UCSD-AML1 (cell line): ENCODE measurements around the gene CRPPA.

Experiments used
- DNase-seq: peaks from one replicate; lab custom pipeline; 2025; ENCODE audit not compliant: unreplicated experiment; lab: John Stamatoyannopoulos, UW

Gene CRPPA

DNA sequence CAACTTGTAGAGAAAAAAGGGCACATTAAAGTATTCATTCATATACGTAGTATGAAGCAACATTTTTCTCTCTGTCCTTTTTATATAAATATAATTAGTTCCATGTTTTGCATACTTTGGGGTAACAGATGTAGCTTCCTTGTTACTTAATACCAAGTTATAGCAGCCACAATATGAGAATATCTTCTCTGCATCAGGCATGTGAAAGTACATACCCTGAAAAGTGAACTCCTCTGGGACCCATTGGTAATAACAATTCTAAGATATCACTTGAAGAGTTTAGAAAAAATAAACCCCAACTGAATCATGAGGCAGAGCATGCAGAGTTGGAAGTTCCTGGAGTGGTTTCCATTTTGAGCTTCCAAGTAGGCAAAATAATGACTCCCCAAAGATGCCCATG, 2.4 kb upstream of the CRPPA start:
- DNase-seq, result no peak

DNA sequence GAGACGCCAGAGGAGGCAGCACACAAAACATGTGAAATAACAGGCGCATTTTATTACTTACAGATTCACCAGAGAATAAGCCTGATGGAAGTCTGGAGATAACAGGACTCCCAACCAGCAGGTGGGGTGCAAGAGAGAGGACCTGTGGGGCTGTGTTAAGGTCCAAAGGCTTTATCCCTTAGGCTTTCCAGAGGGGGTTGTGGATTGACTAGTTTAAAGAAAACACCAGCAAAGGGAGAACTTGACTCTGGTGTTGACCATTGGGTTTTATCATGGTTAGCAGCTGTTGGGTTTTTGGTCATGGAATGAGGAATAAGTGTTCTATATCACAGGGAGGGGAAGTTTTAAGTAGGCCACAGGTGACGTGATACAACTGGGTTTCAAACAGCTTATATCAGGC, 1.6 kb upstream of the CRPPA start:
- DNase-seq, result no peak

DNA sequence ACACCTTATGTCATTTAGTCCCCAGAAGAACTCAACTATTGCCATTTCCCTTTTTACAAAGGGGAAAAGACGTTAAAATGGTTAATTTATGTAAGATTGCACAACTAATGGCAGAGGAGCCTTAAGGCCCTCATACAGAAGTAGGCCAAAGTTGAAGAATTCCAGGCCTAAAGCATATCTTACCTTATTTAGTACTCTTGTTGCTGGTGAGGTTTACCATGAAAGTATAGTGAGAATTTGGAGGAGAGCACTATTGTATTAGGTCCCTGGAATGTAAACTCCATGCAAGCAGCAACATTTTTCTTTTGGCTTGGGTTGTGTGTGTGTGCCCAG, 731 bp upstream of the CRPPA start:
- no peak for DNase-seq

DNA sequence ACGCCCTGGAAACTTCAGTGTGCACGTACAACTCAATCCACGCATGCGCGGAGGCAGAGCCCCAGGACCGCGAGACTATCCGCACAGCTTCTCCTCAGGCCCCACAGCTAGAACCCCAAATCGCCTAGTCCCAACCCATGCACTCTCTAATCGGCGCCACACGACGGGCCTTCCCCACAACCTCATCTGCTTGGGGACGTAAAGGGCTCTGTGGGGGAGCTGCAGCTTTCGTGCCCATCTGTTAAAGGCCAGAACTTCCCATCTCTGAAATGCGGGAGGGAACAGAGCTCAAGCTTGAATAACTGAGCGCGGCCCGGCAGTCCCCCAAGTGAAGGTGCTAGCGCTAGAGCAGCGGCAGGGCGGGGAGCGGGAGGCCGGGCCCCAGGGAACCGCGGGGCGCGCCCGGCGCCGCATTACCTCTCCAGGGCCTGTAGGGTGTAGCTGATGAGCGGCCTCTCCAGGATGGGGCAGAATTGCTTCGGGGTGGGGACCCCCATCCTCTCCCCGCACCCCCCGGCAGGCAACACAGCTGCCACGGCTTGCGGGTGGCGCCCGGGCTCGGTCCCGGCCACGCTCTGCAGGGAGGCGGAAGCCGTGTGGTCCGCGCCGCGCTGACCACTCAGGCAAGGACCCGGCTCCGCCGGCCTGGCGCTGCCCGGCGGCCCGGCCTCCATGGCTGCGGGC, 547 bp downstream of the CRPPA start:
- peak; percentile 63 for DNase-seq

DNA sequence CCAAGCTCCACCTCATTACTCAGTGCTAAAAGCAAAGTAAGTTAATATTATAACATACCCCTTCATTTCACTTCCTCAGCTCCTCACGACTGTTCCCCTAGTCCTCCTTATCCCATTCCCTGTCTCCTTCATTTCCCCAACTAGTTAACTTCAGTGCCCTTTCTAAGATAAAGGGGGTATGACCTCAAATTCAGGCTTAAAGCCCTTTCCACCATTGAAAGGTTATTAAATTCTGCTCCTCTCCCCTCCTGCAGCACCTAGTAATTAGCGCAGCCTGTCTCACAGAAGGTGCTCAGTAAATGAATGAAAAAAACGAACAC, 1.0 kb downstream of the CRPPA start:
- DNase-seq, result no peak

DNA sequence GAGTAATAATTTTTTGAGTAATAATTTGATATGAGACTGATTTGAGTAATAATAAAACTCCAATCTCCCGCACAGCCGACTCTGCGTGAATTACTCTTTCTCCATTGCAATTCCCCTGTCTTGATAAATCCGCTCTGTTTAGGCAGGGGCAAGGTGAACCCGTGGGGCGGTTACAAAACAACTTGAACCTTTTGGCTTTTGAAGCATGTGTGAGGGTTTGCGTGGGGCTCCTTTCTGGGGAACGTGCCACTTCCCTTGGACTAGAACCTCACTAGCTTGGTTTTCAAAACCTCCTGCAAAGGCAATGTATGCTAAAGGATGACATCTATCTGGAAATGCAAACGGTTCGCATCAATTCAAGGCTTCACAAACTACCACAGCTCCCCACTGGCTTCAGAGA, 1.5 kb downstream of the CRPPA start:
- no peak for DNase-seq

DNA sequence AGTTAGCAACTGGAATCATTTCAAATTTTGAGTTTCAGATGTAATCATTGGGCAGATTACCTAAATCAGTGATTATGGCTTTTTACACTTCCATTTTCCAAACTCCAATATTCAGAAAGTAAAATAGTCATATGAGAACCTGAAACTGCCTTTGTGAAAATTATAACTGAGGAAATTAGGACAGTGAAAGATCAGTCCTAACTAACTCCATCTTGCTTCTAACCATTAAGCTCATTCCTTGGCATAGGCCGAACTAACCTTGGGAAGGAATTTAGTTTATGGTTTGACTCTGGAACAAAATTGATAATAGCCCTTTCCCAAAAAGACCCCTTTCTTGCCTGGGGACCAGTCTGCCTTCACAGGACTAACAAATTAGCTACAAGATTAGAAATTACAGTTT, 2.2 kb downstream of the CRPPA start:
- DNase-seq, result no peak

DNA sequence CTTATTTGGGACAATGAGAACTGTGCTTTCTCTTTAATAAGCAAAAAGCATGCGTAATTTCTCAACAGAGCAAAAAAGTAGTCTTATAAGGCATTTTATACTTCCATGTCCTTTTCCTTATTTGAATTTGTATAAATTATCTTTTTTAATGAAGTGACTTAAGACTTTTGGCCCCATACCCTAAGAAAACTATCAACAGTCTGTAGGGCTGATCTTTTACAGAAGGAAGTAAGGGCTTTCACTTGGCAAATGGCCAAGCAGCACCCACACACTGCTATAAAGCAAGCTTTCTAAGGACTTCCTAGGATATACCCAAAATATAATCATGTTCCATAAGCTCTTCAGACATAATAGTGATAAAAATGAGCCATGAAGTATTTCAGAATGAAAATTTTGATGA, 3.4 kb downstream of the CRPPA start:
- no peak for DNase-seq

DNA sequence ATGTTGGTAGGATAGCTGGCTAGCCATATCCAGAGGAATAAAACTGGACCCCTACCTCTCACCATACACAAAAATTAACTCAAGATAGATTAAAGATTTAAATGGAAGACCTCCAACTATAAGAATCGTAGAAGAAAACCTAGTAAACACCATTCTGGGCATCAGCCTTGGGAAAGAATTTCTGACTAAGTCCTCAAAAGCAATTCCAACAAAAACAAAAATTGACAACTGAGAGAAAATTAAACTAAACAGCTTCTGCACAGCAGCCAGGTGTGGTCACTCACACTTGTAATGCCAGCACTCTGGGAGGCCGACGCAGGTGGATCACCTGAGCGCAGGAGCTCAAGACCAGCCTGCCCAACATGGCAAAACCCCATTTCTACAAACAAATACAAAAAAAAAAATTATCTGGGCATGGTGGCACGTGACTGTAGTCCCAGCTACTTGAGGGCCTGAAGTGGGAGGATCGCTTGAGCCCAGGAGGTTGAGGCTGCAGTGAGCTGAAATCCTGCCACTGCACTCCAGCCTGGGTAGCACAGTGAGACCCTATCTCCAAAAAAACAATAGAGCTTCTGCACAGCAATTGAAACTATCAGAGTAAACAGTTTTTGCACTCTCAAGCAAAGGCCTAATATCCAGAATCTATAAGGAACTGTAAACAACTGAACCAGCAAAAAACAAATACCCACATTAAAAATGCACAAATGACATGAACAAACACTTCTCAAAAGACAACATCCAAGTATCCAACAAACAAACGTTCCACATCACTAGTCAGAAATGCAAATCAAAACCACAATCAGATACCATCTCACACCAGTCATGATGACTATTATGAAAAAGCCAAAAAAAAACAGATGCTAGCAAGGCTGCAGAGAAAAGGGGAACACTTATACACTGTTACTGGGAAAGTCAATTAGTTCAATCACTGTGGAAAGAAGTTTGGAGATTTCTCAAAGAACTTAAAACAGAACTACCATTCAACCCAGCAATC, 4.8 kb downstream of the CRPPA start:
- no peak for DNase-seq

DNA sequence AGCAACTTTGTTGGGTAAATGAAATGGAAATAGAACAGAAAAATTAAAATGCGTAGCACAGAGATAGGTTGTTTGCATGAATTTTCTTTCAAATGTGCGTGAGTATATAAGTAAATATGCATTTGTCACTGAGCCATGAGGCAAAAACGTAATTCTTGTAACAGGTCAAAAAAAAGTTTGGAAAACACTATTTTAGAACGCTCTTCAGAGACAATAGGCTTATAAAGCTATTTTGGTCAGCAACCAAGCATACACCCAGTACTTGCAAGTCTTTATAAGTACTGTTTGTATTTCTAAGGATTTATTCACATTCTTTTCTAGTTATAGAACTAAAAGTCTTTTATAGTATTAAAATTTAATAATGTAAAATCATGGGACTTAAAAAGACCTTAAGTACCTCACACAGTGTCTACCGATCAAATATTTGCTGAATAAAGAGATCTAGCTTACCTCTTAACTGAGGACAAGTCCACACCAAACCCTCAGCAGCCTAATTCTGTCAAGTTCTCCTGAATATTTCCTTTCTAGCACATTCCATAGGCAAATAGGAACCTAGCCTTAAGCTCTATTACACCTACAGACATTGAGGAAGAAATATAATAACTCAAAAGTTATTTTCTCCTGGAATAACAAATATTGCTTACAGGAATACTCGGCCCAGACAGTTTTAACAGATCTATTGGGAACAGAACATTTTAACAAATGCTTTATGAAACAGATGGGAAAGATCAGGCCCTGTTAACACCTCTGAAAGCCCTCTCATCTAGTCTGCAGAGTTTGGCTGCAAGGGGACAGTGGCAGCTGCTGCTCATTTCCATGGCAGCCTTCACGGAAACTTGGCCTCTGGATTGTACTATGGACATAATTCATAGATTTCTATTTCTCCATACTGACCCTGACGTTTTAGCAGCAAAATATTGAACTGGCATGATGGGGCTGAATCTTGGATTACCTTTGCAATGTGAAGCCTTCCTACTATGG, 8.8 kb downstream of the CRPPA start:
- no peak for DNase-seq

DNA sequence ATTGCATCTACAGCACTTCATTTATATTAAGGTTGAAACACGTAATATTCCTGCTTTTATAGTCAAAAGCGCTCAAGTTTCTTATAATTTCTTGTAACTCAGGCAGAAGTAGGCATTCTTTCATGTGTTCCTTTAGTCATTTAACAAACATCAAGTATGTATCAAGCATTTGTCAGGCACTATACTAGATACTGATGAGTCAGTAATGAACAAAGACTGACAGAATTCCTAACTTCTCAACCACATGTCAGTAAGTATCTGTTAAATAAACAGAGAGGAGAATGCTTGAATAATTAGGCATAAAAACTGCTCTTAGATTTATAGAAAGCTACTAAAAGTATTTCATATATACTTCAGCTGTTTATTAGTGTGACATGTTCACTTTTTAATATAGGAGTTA, 9.9 kb downstream of the CRPPA start:
- no peak for DNase-seq

DNA sequence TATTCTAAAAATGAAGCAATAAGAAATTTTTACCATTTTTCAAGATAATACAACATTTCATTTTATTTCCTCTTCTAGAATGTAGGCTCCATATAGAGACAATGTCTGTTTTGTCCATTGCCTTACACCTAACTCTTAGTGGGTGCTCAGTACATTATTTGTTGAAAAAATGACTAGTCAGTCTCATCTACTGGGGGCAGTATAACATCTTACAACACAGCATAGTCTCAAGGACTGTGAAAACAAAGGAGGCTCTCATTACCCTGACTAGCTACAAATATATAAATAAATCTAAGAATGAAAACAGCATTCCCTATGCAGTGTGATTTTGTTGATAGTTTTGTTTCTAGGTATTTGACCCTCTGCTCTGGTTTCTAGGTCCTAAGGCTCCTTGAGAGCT, 11.6 kb downstream of the CRPPA start:
- DNase-seq, result no peak

DNA sequence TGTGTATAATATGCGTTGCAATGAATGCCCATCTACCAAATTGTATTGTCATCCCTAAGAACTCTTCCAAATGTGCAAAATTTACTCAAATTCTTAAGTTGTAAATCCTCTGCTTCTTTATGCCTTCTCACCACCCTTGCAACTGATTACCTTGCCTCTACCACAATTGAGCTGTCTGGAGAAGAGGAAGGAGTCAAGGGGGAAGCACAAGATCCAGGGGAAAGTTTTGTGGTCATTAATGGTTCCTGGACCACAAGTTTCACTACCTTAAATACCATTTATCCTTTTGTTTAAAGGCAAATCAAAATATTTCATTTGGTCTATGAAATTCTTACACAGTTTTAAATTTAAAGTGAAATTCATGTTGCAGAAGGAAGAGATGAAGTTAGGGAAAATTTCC, 16.7 kb downstream of the CRPPA start:
- no peak for DNase-seq

DNA sequence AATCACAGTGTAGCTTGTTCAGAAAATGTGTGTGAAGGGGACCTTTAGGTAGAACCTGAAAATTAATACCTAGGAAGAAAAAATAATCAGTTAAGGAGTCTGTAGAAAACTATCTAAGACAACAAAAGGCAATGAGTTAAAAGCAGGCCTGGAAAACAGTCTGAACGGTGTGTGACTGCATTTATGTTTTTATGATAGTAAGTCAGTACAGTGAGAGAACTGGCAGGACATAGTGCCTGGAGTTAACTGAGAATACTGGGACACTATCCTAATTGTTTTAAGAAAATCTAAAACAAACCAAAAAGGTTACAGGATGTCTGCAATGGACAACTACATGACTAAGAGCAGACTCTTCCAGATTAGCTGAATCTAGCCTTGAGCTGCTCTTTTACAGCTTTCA, 17.9 kb downstream of the CRPPA start:
- no peak for DNase-seq

DNA sequence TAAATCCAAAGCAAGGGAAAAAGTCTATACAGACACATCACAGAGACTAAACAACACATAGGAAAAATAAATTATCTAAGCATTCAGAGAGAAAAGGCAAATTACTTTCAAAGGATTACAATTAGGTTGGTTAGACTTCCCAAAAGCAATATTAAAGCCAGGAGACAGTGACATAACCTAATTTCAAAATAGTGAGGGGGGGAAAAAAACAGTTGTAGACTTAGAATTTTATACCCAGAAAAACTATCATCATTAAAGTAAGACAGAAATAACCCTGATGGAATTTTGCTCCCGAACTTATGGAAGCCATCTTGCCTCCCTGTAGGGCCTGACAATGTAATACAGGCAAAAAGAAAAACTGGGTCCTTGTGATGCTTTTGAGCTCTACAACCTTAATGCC, 18.4 kb downstream of the CRPPA start:
- no peak for DNase-seq

DNA sequence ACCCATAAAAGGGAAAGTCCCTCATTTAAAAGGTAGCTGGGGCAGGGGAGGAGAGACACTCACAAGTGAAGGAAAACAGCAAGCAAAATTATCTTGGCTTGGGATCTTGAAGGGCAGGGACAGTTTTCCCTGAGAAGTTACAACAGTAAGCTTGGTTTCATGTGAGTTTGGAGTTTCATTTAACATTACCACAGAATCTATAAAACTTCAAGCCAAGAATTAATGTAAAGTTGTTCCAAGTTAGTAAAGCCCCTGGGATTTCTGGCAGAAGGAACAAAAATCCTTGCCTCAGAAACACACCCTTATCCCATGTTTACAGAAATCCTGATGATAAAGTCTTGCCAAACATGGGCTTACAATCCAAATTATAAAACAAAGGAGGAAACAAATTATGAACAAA, 19.2 kb downstream of the CRPPA start:
- no peak for DNase-seq

DNA sequence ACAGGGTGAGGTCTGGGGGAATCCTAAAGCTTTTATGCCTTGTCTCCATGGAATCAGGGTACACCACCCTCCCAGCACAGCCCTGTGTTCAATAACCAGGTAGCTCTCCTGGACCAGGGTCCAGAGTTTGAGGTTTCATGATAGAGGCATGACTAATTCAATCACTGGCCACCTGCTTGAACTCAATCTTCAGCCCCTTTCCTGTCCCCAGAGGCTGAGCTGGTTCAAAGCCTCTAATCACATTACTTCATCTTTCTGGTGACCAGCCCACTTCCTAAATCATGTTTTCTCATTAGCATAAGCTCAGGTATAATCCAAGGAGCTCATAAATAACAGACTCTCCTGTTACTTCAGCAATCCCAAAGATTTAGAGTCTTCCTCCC, 20.5 kb downstream of the CRPPA start:
- DNase-seq, result no peak

DNA sequence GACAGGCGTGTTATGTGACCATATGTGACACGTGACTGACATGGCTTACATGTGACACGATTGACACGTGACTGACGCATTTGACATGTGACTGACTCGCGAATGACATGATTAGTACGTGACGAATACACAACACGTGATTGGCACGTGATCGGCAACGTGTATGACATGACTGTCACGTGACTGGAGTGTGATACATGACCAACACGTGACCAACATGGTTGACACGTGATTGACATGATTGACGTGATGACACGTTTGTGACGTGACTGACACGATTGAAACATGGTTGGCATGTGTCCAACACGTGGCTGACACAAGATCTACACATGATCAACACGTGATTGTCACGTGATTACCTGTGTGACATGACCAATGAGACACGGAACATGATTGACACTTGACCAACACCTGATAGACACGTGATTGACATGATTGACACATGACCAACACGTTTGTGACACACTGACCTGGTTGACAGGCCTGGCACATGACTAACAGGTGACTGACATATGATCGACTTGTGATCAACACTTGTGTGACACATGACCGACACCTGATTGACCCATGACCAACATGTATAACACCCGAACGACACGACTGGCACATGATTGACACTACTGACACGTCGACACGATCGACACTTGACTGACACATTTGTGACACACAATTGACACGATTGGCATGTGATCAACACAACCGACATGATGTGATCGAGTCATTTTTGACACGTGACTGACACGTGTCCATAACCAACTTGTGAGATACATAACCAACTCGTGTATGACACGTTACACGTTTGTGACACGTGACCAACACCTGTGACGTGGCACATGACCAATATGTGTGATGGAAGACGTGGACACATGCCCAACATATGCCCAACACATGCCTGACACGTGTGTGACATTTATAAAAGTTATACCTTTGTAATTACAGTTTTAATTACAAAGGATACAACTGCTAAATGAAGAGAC, 21.1 kb downstream of the CRPPA start:
- DNase-seq, result no peak

DNA sequence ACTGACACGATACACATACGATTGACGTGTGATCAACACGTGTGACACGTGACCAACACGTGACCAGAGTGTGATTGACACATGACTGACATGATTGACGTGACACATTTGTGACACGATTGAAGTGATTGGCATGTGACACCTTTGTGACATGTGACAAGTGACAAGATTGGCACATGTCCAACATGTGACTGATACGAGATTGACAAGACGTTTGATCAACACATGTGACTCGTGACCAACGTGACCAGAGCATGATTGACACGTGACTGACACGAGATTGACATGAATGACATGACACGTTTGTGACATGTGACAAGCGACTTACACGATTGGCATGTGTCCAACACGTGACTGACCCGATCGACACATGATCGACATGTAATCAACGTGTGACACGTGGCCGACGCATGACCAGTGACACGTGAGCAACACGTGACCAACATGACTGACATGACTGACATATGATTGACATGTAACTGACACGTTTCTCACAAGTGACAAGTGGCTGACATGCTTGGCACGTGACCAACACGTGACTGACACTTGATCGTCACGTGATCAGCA, 22.0 kb downstream of the CRPPA start:
- DNase-seq, result no peak
